CD4-positive, alpha-beta memory T cell (primary cell): ENCODE results near the gene CDYL. TPM values are rescaled to one million over a fixed set of nuclear protein-coding genes. Genes with fewer than 3 reads are reported as not detected.

Experiments used
- CTCF ChIA-PET: fragments of 350-600 bp; sonication (Branson Sonifier 250); formaldehyde crosslinking; loops from one replicate; lab custom pipeline; 2021; ENCODE audit warnings: inconsistent platforms; ENCODE audit not compliant: partially characterized antibody; lab: Charles Lee
- POLR2A ChIA-PET: fragments of 350-600 bp; sonication (Branson Sonifier 250); formaldehyde crosslinking; loops from one replicate; lab custom pipeline; 2021; ENCODE audit not compliant: partially characterized antibody; lab: Charles Lee
- DNase-seq, 5 donors: peaks; one replicate each; pipeline versions ENCODE4 v3.0.0 to v3.0.0-alpha.2; 2020 to 2022; ENCODE audit warnings: mixed read lengths in 1 of 5
- H3K27ac ChIP-seq: one replicate; pipeline ENCODE4 v1.7.0; 2013; ENCODE audit warnings: low read depth, low read length
- H3K27me3 ChIP-seq: 2 replicates; pipeline ENCODE4 v1.7.0; 2013; ENCODE audit warnings: mild to moderate bottlenecking, low read length, moderate library complexity; ENCODE audit not compliant: insufficient read depth
- H3K36me3 ChIP-seq: 2 replicates; pipeline ENCODE4 v1.7.0; 2013; ENCODE audit warnings: mild to moderate bottlenecking, low read length, moderate library complexity; ENCODE audit not compliant: insufficient read depth
- H3K4me1 ChIP-seq: 2 replicates; pipeline ENCODE4 v1.7.0; 2013; ENCODE audit warnings: mild to moderate bottlenecking, low read length, moderate library complexity; ENCODE audit not compliant: insufficient read depth
- H3K4me3 ChIP-seq, 2 donors: one replicate each; pipeline ENCODE4 v1.7.0; 2013; ENCODE audit warnings: low read length in 2 of 2, mild to moderate bottlenecking in 1 of 2
- H3K9me3 ChIP-seq, 2 donors: one replicate each; pipeline ENCODE4 v1.7.0; 2013; ENCODE audit warnings: low read length in 2 of 2, control low read depth in 1 of 2; ENCODE audit not compliant: control insufficient read depth in 1 of 2
- H3K27ac Mint-ChIP-seq, 7 donors: one replicate each; pipeline ENCODE4 v1.8.0; 2020 to 2021; ENCODE audit warnings: mixed read lengths in 7 of 7, mild to moderate bottlenecking in 6 of 7, inconsistent platforms in 3 of 7, moderate library complexity in 3 of 7
- H3K27me3 Mint-ChIP-seq, 2 donors: one replicate each; pipeline ENCODE4 v1.8.0; 2020 to 2021; ENCODE audit warnings: mixed read lengths in 2 of 2
- H3K36me3 Mint-ChIP-seq, 2 donors: one replicate each; pipeline ENCODE4 v1.8.0; 2020 to 2021; ENCODE audit warnings: mixed read lengths in 2 of 2, inconsistent platforms in 1 of 2, mild to moderate bottlenecking in 1 of 2
- H3K4me1 Mint-ChIP-seq, 4 donors: one replicate each; pipeline ENCODE4 v1.8.0; 2020 to 2021; ENCODE audit warnings: mixed read lengths in 4 of 4, mild to moderate bottlenecking in 1 of 4
- H3K4me3 Mint-ChIP-seq, 8 donors: one replicate each; pipeline ENCODE4 v1.8.0; 2020 to 2021; ENCODE audit warnings: mixed read lengths in 8 of 8, mild to moderate bottlenecking in 7 of 8, moderate library complexity in 6 of 8, inconsistent platforms in 3 of 8
- H3K9me3 Mint-ChIP-seq, 8 donors: one replicate each; pipeline ENCODE4 v1.8.0; 2020 to 2021; ENCODE audit warnings: mixed read lengths in 8 of 8, mild to moderate bottlenecking in 5 of 8, inconsistent platforms in 3 of 8, moderate library complexity in 1 of 8
- intact Hi-C: fragments of 100-400 bp; cut with micrococcal nuclease; formaldehyde crosslinking; loops from one replicate; pipeline ENCODE4 v1.15.1; 2023
- polyA plus RNA-seq, 2 donors: library from polyadenylated mRNA; unstranded; fragments of 300-500 nt; fragmentation: Illumina TruSeq; gene quantifications; one replicate each; pipeline ENCODE4 v1.2.3, GENCODE V29; 2021
- total RNA-seq, 2 experiments: library from RNA; stranded (reverse); gene quantifications; one replicate each; pipeline ENCODE4 v1.2.3, GENCODE V29; 2021

The CDYL gene
- total and polyA plus RNA-seq, 4 experiments from 2014 or later: 1.5 to 36.7 (median 19.2) TPM

DNA sequence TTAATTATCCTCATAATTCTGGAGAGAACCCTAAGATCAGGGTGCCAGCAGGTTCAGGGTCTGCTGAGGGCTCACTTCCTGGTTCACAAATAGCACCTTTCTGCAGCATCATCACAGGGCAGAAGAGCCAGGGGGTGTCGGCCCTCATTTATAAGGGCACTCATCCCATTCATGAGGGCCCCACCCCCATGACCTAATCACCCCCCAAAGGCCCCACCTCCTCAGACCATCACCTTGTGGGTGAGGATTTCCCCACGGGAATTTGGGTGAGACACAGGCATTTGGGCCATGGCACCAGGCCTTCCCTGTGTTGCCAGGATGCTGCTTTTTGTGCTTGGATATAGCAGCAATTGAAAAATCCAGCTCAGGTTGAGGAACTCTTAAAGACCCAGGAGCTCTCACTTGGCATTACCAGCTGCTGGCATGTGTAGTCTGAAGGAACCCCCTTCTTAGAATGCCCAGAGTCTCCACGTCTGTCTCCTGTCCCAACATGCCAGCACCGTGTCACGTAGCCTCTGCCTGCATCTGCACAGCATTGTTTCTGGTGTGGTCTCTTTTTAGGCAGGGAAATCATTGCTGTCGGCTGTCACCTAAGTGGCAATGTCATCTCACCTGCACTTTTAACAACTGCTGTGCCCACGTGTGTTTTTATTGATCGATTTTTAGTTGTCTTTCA is 156.2 kb downstream of the CDYL start:
- no peaks in the 10 kb centered on the region for H3K27me3 Mint-ChIP-seq
- peaks cover 15 to 19% of the 10 kb centered on the region in 2 donors for H3K36me3 Mint-ChIP-seq
- H3K4me1 Mint-ChIP-seq: peaks cover 41 to 67% (median 57%) of the 10 kb centered on the region in 4 donors
- H3K9me3 Mint-ChIP-seq: no peaks in the 10 kb centered on the region
- ChIA-PET POLR2A (no interaction called here), CTCF (no interaction called here)
- Histone ChIP-seq H3K9me3 (no peaks in the 10 kb centered on the region), H3K27me3 (no peaks in the 10 kb centered on the region), H3K27ac (no peak overlapping the region), H3K36me3 (no peaks in the 10 kb centered on the region), H3K4me3 (no peak overlapping the region), H3K4me1 (no peaks in the 10 kb centered on the region)
- H3K4me3 Mint-ChIP-seq: no peak overlapping the region
- intact Hi-C loops: no loop called here
- no peak for DNase-seq
- peak overlapping the region in 3 of 7 donors; percentile 25 to 80 (median 68) for H3K27ac Mint-ChIP-seq

DNA sequence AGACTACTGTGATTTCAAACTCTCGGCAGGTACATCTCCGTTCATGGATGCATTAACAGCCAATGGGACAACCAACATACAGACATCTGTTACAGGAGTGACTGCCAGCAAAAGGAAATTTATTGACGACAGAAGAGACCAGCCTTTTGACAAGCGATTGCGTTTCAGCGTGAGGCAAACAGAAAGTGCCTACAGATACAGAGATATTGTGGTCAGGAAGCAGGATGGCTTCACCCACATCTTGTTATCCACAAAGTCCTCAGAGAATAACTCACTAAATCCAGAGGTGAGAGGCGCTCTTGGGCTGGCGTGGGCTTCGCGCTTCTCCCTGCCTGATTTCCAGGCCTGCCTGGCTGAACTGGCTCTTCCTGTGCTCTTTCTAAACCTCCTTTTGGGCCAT is 159.3 kb downstream of the CDYL start:
- H3K4me3 Mint-ChIP-seq: peak overlapping the region in 1 of 8 donors; percentile 20
- H3K9me3 ChIP-seq: no peaks in the 10 kb centered on the region
- DNase-seq: no peak
- H3K4me3 ChIP-seq: no peak overlapping the region
- H3K27ac Mint-ChIP-seq: peak overlapping the region in 5 of 7 donors; percentile 5 to 89 (median 30)
- intact Hi-C loops: no loop called here
- no peaks in the 10 kb centered on the region for H3K9me3 Mint-ChIP-seq
- CTCF ChIA-PET: no interaction called here
- peaks cover 21 to 25% of the 10 kb centered on the region in 2 donors for H3K36me3 Mint-ChIP-seq
- POLR2A ChIA-PET: no interaction called here
- no peak overlapping the region for H3K27ac ChIP-seq
- no peaks in the 10 kb centered on the region for H3K27me3 ChIP-seq
- no peaks in the 10 kb centered on the region for H3K36me3 ChIP-seq
- no peaks in the 10 kb centered on the region for H3K27me3 Mint-ChIP-seq
- peaks cover 11% of the 10 kb centered on the region for H3K4me1 ChIP-seq
- H3K4me1 Mint-ChIP-seq: peaks cover 26 to 69% (median 48%) of the 10 kb centered on the region in 4 donors

DNA sequence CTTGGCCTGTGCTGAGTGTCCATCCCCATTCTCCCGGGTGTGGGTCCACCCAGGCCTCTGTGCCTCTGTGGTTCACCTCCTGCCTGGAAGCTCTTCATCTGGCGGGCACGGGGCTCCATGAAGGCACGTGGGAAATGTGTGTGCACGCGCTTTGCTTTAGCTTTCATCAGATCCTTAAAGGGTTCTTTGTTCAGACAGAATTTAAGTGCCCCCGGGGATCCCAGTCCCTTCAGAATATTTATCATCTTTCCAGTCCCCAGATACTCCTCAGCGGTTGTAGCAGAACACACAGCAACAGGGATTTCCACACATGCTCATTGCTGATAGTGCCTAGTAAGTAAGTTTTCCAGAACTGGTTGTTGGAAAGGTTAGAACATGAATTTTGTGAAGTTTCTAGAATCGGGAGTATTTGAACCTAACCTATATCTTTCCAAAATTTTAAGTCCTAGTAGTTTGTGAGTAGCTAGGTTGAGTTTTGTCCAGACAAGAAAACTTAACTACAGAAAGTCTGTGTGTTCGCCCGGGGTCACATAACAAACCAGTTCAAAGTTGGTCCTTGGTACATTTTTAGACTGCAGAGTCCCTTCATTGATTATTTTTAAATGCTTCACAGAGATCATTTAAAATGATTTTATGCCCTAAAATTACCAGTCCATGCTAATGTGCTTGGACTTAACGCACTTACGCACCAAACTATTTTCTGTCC is 159.9 kb downstream of the CDYL start:
- Histone ChIP-seq H3K9me3 (no peaks in the 10 kb centered on the region), H3K27me3 (no peaks in the 10 kb centered on the region), H3K27ac (no peak overlapping the region), H3K4me1 (peaks cover 17% of the 10 kb centered on the region), H3K36me3 (no peaks in the 10 kb centered on the region), H3K4me3 (no peak overlapping the region)
- Mint-ChIP-seq H3K27me3 (no peaks in the 10 kb centered on the region), H3K4me3 (no peak overlapping the region), H3K4me1 (peaks cover 28 to 72% (median 49%) of the 10 kb centered on the region in 4 donors), H3K27ac (peak overlapping the region in 2 of 7 donors; percentile 57 to 76), H3K9me3 (no peaks in the 10 kb centered on the region), H3K36me3 (peaks cover 16 to 25% of the 10 kb centered on the region in 2 donors)
- no peak for DNase-seq
- POLR2A ChIA-PET: no interaction called here
- CTCF ChIA-PET: no interaction called here
- intact Hi-C loops: no loop called here

DNA sequence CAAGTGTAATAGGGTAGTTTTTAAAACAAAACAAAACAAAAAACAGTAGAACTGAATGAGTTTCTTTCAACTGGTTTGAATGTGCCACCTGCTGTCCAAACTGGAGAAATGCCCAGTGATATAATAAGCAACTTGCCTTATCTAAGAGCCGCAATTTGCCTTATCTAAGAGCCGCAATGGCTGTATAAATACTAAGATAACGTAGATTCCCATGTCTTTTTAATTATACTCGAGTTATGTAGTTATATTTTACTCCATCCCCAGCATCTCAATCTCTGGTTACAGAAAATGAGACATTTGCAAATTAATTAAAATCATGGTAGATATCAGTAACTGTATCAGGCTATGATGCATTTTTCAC is 160.5 kb downstream of the CDYL start:
- H3K4me1 Mint-ChIP-seq: peaks cover 32 to 72% (median 47%) of the 10 kb centered on the region in 4 donors
- intact Hi-C loops: no loop called here
- H3K9me3 Mint-ChIP-seq: no peaks in the 10 kb centered on the region
- DNase-seq: peak in 3 of 5 donors; percentile 7 to 14 (median 11)
- peaks cover 11 to 23% of the 10 kb centered on the region in 2 donors for H3K36me3 Mint-ChIP-seq
- ChIA-PET CTCF (no interaction called here), POLR2A (no interaction called here)
- H3K36me3 ChIP-seq: no peaks in the 10 kb centered on the region
- no peaks in the 10 kb centered on the region for H3K9me3 ChIP-seq
- H3K27ac ChIP-seq: no peak overlapping the region
- H3K27me3 Mint-ChIP-seq: no peaks in the 10 kb centered on the region
- H3K27ac Mint-ChIP-seq: peak overlapping the region in 2 of 7 donors; percentile 31 to 57
- H3K4me3 Mint-ChIP-seq: no peak overlapping the region
- H3K27me3 ChIP-seq: no peaks in the 10 kb centered on the region
- H3K4me3 ChIP-seq: no peak overlapping the region
- H3K4me1 ChIP-seq: peaks cover 21% of the 10 kb centered on the region

DNA sequence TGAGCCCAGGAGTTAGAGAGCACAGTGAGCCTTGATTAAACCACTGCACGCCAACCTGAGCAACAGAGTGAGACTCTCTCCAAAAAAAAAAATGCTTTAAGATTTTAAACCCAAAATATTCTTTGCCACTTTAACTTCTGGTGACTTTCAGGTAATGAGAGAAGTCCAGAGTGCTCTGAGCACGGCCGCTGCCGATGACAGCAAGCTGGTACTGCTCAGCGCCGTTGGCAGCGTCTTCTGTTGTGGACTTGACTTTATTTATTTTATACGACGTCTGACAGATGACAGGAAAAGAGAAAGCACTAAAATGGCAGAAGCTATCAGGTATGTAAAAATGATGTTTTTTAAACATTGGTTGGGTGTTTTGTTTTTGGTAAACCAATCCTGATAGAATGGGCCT is 161.2 kb downstream of the CDYL start:
- intact Hi-C loops: no loop called here
- Histone ChIP-seq H3K4me3 (no peak overlapping the region), H3K36me3 (no peaks in the 10 kb centered on the region), H3K4me1 (peaks cover 28% of the 10 kb centered on the region), H3K9me3 (no peaks in the 10 kb centered on the region), H3K27ac (no peak overlapping the region), H3K27me3 (no peaks in the 10 kb centered on the region)
- Mint-ChIP-seq H3K27ac (no peak overlapping the region), H3K9me3 (no peaks in the 10 kb centered on the region), H3K4me3 (no peak overlapping the region), H3K27me3 (no peaks in the 10 kb centered on the region), H3K4me1 (peaks cover 38 to 76% (median 53%) of the 10 kb centered on the region in 4 donors), H3K36me3 (peaks cover 9 to 29% of the 10 kb centered on the region in 2 donors)
- no peak for DNase-seq
- CTCF ChIA-PET: no interaction called here
- POLR2A ChIA-PET: no interaction called here

DNA sequence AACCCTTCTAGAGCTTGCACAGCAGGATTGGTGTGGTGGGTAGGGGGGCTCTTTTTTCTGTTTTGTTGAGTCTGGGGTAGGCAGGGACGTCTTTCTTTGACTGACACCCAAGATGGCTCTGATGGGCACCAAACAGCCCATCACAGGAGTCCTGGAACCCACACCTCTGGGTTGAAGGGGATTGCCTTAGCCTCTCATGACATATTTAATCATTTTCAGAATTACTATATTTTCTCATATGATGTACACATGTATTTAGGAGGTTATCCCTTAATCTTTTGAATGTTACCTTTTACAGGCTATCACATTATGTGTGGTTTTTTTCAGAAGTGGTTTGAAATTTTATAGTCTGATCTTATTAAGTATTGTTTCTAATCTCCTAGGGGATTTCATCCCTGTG is 163.0 kb downstream of the CDYL start:
- CTCF ChIA-PET: no interaction called here
- H3K36me3 Mint-ChIP-seq: peaks cover 17 to 36% of the 10 kb centered on the region in 2 donors

DNA sequence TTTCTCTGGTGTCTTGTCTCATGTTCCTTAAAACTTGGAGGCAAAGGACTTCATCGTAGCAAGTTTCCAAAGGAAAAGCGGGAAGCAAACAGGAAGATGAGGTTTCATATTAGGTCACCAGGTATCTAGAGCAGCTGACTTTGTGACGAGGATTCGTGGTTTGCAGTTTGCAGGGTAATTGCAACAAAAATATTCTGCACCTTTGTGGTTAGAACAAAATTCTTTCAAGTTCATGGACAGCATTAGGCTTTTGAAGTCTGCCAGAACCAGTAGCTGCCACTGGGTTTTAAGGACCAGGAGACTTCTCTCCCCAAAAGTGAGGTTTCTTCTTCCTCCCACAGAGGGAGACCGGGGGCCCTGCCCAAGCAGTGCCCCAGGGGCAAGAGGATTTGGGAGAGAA is 164.2 kb downstream of the CDYL start:
- Mint-ChIP-seq H3K4me3 (peak overlapping the region in 1 of 8 donors; percentile 26), H3K4me1 (peaks cover 24 to 58% (median 35%) of the 10 kb centered on the region in 4 donors), H3K36me3 (peaks cover 28 to 45% of the 10 kb centered on the region in 2 donors), H3K27me3 (no peaks in the 10 kb centered on the region), H3K9me3 (no peaks in the 10 kb centered on the region), H3K27ac (peak overlapping the region in 2 of 7 donors; percentile 55 to 68)
- POLR2A ChIA-PET: no interaction called here
- H3K27me3 ChIP-seq: no peaks in the 10 kb centered on the region
- peak in 2 of 5 donors; percentile 9 to 11 for DNase-seq
- H3K27ac ChIP-seq: no peak overlapping the region
- no peak overlapping the region for H3K4me3 ChIP-seq
- peaks cover 16% of the 10 kb centered on the region for H3K36me3 ChIP-seq
- no peaks in the 10 kb centered on the region for H3K9me3 ChIP-seq
- H3K4me1 ChIP-seq: peaks cover 35% of the 10 kb centered on the region
- CTCF ChIA-PET: no interaction called here
- intact Hi-C loops: no loop called here

More for the DNA sequence above, 163.0 kb downstream of the CDYL start:
- DNase-seq: no peak
- H3K9me3 ChIP-seq: no peaks in the 10 kb centered on the region
- H3K4me3 ChIP-seq: no peak overlapping the region
- intact Hi-C loops: no loop called here
- H3K27ac ChIP-seq: no peak overlapping the region
- peaks cover 35% of the 10 kb centered on the region for H3K4me1 ChIP-seq
- no peaks in the 10 kb centered on the region for H3K9me3 Mint-ChIP-seq
- H3K27me3 ChIP-seq: no peaks in the 10 kb centered on the region
- peaks cover 30 to 70% (median 46%) of the 10 kb centered on the region in 4 donors for H3K4me1 Mint-ChIP-seq
- H3K27me3 Mint-ChIP-seq: no peaks in the 10 kb centered on the region
- peak overlapping the region in 1 of 7 donors; percentile 53 for H3K27ac Mint-ChIP-seq
- peaks cover 5% of the 10 kb centered on the region for H3K36me3 ChIP-seq
- H3K4me3 Mint-ChIP-seq: no peak overlapping the region
- POLR2A ChIA-PET: no interaction called here
